CD4-positive, CD25-positive, alpha-beta regulatory T cell (primary cell): ENCODE results near the gene ZNF778. TPM values are rescaled to one million over a fixed set of nuclear protein-coding genes. Genes with fewer than 3 reads are reported as not detected.
"Not testable (repeated sequence)": the region's sequence is repeated elsewhere in the genome, so short reads cannot be mapped to it uniquely, and the experiment has no call there.

Source experiments
- ATAC-seq, 2 donors: fragments of 150-1000 bp; cut with Tn5 transposase; one replicate each; pipeline ENCODE4 v1.10.0; 2021; ENCODE audit warnings: low read depth in 2 of 2, moderate number of reproducible peaks in 2 of 2, moderate library complexity in 1 of 2
- DNase-seq, 3 donors: peaks; one replicate each; pipeline versions ENCODE4 v3.0.0 to v3.0.0-alpha.2; 2012 to 2022; ENCODE audit warnings: mixed read lengths in 1 of 3
- H3K27ac ChIP-seq: one replicate; pipeline ENCODE4 v1.7.0; 2013; ENCODE audit warnings: mild to moderate bottlenecking, low read length; ENCODE audit not compliant: insufficient read depth, poor library complexity, severe bottlenecking
- H3K27me3 ChIP-seq: one replicate; pipeline ENCODE4 v1.7.0; 2013; ENCODE audit warnings: low read length; ENCODE audit not compliant: control insufficient read depth, insufficient read depth
- H3K36me3 ChIP-seq: one replicate; pipeline ENCODE4 v1.7.0; 2013; ENCODE audit warnings: mild to moderate bottlenecking, low read length, moderate library complexity; ENCODE audit not compliant: control insufficient read depth, insufficient read depth
- H3K4me1 ChIP-seq: 2 replicates; pipeline ENCODE4 v1.7.0; 2013; ENCODE audit warnings: mild to moderate bottlenecking, low read length; ENCODE audit not compliant: insufficient read depth, control insufficient read depth, poor library complexity, severe bottlenecking
- H3K4me3 ChIP-seq: one replicate; pipeline ENCODE4 v1.7.0; 2013; ENCODE audit warnings: low read depth, mild to moderate bottlenecking, low read length, moderate library complexity
- H3K9me3 ChIP-seq, 2 experiments: 1 replicate in 1 of 2; 2 replicates in 1 of 2; pipeline ENCODE4 v1.7.0; 2013; ENCODE audit warnings: low read length in 2 of 2, mild to moderate bottlenecking in 1 of 2, moderate library complexity in 1 of 2; ENCODE audit not compliant: control insufficient read depth in 2 of 2
- H3K27ac Mint-ChIP-seq, 3 donors: one replicate each; pipeline ENCODE4 v1.8.0; 2020 to 2022; ENCODE audit warnings: mild to moderate bottlenecking in 3 of 3, mixed read lengths in 3 of 3, moderate library complexity in 2 of 3
- H3K27me3 Mint-ChIP-seq: one replicate; pipeline ENCODE4 v1.8.0; 2022; ENCODE audit warnings: mild to moderate bottlenecking, mixed read lengths
- H3K36me3 Mint-ChIP-seq: one replicate; pipeline ENCODE4 v1.8.0; 2020; ENCODE audit warnings: mixed read lengths
- H3K4me1 Mint-ChIP-seq, 4 donors: one replicate each; pipeline ENCODE4 v1.8.0; 2020 to 2022; ENCODE audit warnings: mixed read lengths in 4 of 4, mild to moderate bottlenecking in 1 of 4
- H3K4me3 Mint-ChIP-seq, 4 donors: one replicate each; pipeline ENCODE4 v1.8.0; 2020 to 2022; ENCODE audit warnings: mild to moderate bottlenecking in 4 of 4, mixed read lengths in 4 of 4, moderate library complexity in 3 of 4
- H3K9me3 Mint-ChIP-seq, 7 donors: one replicate each; pipeline ENCODE4 v1.8.0; 2020 to 2022; ENCODE audit warnings: mixed read lengths in 7 of 7, mild to moderate bottlenecking in 3 of 7, moderate library complexity in 2 of 7
- polyA plus RNA-seq, 4 donors: library from polyadenylated mRNA; unstranded; fragments of 300-500 nt; fragmentation: Illumina TruSeq; gene quantifications; one replicate each; pipeline ENCODE4 v1.2.3, GENCODE V29; 2021
- total RNA-seq: library from RNA; stranded (reverse); gene quantifications from one replicate; pipeline ENCODE4 v1.2.3, GENCODE V29; 2022

Gene ZNF778
- total and polyA plus RNA-seq, 5 donors from 2014 or later = 3.3 to 7.9 (median 4.5) TPM

GRCh38 chr16:89242795-89243200 lies 25.3 kb downstream of the ZNF778 start:
- no peaks in the 10 kb centered on the region for H3K36me3 Mint-ChIP-seq
- Histone ChIP-seq H3K36me3 (no peaks in the 10 kb centered on the region), H3K27me3 (no peaks in the 10 kb centered on the region), H3K4me3 (no peak overlapping the region), H3K9me3 (no peaks in the 10 kb centered on the region), H3K27ac (peak overlapping the region; percentile 5), H3K4me1 (peaks cover 15% of the 10 kb centered on the region)
- no peak for ATAC-seq
- no peak for DNase-seq
- H3K9me3 Mint-ChIP-seq = peaks cover 0 to 2% (median 0%) of the 10 kb centered on the region in 7 donors
- H3K4me1 Mint-ChIP-seq = peaks cover 6 to 35% (median 11%) of the 10 kb centered on the region in 4 donors
- H3K27ac Mint-ChIP-seq = peak overlapping the region in 2 of 3 donors; percentile 81 to 82
- peak overlapping the region in 3 of 4 donors; percentile 39 to 69 (median 46) for H3K4me3 Mint-ChIP-seq
- peaks cover 5% of the 10 kb centered on the region for H3K27me3 Mint-ChIP-seq

GRCh38 chr16:89243664-89244063 lies 26.2 kb downstream of the ZNF778 start:
- H3K9me3 Mint-ChIP-seq = no peaks in the 10 kb centered on the region
- H3K4me3 Mint-ChIP-seq = peak overlapping the region in 3 of 4 donors; percentile 29 to 78 (median 69)
- H3K4me3 ChIP-seq = no peak overlapping the region

DNA sequence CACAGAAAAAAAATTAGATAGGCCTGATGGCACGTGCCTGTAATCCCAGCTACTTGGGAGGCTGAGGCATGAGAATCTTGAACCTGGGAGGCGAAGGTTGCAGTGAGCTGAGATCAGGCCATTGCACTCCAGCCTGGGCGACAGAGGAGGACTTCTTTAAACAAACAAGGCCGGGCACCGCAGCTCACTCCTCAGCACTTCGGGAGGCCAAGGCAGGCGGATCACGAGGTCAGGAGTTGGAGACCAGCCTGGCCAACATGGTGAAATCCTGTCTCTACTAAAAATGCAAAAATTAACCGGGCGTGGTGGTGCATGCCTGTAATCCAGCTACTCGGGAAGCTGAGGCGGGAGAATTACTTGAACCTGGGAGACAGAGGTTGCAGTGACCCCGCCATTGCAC lies 26.8 kb downstream of the ZNF778 start:
- not testable (repeated sequence) for H3K27me3 ChIP-seq, H3K27me3 Mint-ChIP-seq, H3K9me3 ChIP-seq, ATAC-seq, DNase-seq, H3K4me3 ChIP-seq, H3K27ac ChIP-seq, H3K36me3 Mint-ChIP-seq, H3K36me3 ChIP-seq, H3K9me3 Mint-ChIP-seq
- Mint-ChIP-seq H3K4me3 (peak overlapping the region in 1 of 4 donors; percentile 69), H3K27ac (peak overlapping the region; percentile 62 to 82 (median 66)), H3K4me1 (peaks cover 6 to 35% (median 11%) of the 10 kb centered on the region in 4 donors)
- H3K4me1 ChIP-seq = peaks cover 19% of the 10 kb centered on the region

More at GRCh38 chr16:89243664-89244063, 26.2 kb downstream of the ZNF778 start:
- Mint-ChIP-seq H3K27me3 (peaks cover 5% of the 10 kb centered on the region), H3K4me1 (peaks cover 6 to 35% (median 11%) of the 10 kb centered on the region in 4 donors), H3K27ac (peak overlapping the region; percentile 62 to 82 (median 81)), H3K36me3 (no peaks in the 10 kb centered on the region)
- Histone ChIP-seq H3K36me3 (no peaks in the 10 kb centered on the region), H3K9me3 (no peaks in the 10 kb centered on the region), H3K27ac (no peak overlapping the region), H3K4me1 (peaks cover 19% of the 10 kb centered on the region), H3K27me3 (no peaks in the 10 kb centered on the region)
- ATAC-seq (no peak), DNase-seq (no peak)

DNA sequence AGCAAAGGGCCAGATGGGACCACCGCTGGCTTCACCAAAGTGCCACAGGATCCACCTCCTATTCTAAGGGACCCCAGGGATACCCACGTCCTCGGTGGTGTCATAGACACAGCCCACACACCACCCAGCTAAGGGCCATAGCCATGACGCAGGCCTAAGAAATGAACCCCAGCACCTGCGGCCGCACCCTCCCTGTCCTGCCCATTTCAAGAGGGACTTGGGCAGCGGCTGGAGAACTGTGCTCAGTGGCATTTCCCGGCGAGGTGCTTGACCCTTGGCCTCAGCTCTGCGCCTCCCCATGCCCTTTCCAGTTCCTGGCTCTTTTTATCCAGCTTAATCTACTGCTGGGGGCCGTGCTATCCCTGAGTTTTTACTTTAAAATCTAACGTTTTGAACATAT lies 27.3 kb downstream of the ZNF778 start:
- H3K4me1 Mint-ChIP-seq = peaks cover 6 to 35% (median 11%) of the 10 kb centered on the region in 4 donors
- H3K36me3 ChIP-seq = no peaks in the 10 kb centered on the region

GRCh38 chr16:89246383-89246902 lies 28.9 kb downstream of the ZNF778 start:
- Mint-ChIP-seq H3K27me3 (peaks cover 8% of the 10 kb centered on the region), H3K4me1 (peaks cover 2 to 30% (median 10%) of the 10 kb centered on the region in 4 donors), H3K36me3 (peaks cover 3% of the 10 kb centered on the region), H3K4me3 (peak overlapping the region; percentile 66 to 79 (median 70)), H3K9me3 (peaks cover 0 to 8% (median 3%) of the 10 kb centered on the region in 7 donors), H3K27ac (peak overlapping the region in 1 of 3 donors; percentile 71)
- Histone ChIP-seq H3K27me3 (no peaks in the 10 kb centered on the region), H3K4me1 (peaks cover 15% of the 10 kb centered on the region), H3K4me3 (no peak overlapping the region), H3K36me3 (no peaks in the 10 kb centered on the region), H3K27ac (no peak overlapping the region), H3K9me3 (peaks cover 6 to 10% of the 10 kb centered on the region in 2 experiments)
- no peak for ATAC-seq
- no peak for DNase-seq

More for the DNA sequence above, 27.3 kb downstream of the ZNF778 start:
- ATAC-seq (no peak), DNase-seq (no peak)
- Mint-ChIP-seq H3K4me3 (peak overlapping the region in 2 of 4 donors; percentile 54 to 69), H3K9me3 (peaks cover 0 to under 1% (median 0%) of the 10 kb centered on the region in 7 donors), H3K36me3 (no peaks in the 10 kb centered on the region), H3K27ac (peak overlapping the region in 1 of 3 donors; percentile 38), H3K27me3 (peaks cover 6% of the 10 kb centered on the region)
- H3K27me3 ChIP-seq = no peaks in the 10 kb centered on the region
- H3K9me3 ChIP-seq = peaks cover under 1 to 3% of the 10 kb centered on the region in 2 experiments
- no peak overlapping the region for H3K4me3 ChIP-seq
- no peak overlapping the region for H3K27ac ChIP-seq
- peaks cover 19% of the 10 kb centered on the region for H3K4me1 ChIP-seq

DNA sequence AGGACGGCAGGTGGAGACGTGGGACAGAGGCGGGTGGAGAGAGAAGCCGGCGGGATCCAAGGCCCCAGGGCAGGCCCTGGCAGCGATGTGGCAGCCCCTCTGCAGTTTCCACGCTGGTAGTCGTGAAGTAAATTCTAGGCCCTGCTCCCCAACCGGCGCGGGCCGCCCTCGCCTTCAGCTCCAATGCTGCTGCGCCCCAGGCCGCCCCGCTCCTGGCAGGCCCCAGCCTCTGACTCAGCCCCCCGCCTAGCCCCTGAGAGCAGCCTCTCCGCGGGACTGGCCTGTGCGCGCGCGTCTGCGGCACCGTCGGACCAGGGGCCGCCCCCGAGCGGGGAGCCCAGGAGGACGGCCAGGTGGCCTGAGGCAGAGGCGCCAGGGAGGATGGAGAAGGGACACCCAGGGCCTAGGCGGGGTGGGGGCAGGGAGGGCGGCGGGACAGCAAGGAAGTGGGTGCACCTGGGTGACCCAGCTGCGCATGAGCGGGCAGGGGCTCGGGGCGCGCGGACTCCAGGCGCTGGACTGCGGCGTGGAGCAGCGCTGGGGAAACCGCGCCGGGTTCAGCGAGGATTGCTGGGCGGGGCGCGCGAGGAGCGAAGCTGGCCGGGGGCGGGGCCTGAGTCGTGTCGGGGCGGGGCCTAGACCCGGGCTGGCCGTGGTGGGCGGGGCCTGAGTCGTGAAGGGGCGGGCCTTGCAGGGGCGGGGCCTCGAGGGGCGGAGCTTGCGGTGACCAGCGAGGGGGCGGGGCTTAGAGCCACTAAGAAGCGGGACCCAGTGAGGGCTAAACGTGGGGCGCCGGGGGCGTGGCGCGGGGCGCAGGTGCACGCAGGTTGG lies 29.6 kb downstream of the ZNF778 start:
- Histone ChIP-seq H3K4me3 (no peak overlapping the region), H3K4me1 (peaks cover 10% of the 10 kb centered on the region), H3K27me3 (no peaks in the 10 kb centered on the region), H3K27ac (peak overlapping the region; percentile 49), H3K9me3 (peaks cover 6 to 10% of the 10 kb centered on the region in 2 experiments), H3K36me3 (no peaks in the 10 kb centered on the region)
- H3K4me3 Mint-ChIP-seq = peak overlapping the region; percentile 73 to 88 (median 80)
- H3K4me1 Mint-ChIP-seq = peaks cover 0 to 29% (median 12%) of the 10 kb centered on the region in 4 donors
- peaks cover 3% of the 10 kb centered on the region for H3K36me3 Mint-ChIP-seq
- ATAC-seq = peak; percentile 88 to 89
- peaks cover 0 to 8% (median 3%) of the 10 kb centered on the region in 7 donors for H3K9me3 Mint-ChIP-seq
- peaks cover 13% of the 10 kb centered on the region for H3K27me3 Mint-ChIP-seq
- peak overlapping the region in 2 of 3 donors; percentile 14 to 71 for H3K27ac Mint-ChIP-seq
- DNase-seq = peak; percentile 87 to 92 (median 89)

GRCh38 chr16:89247734-89248075 lies 30.2 kb downstream of the ZNF778 start:
- not testable (repeated sequence) for ATAC-seq, H3K27ac ChIP-seq, H3K27me3 ChIP-seq, H3K36me3 ChIP-seq, H3K36me3 Mint-ChIP-seq, H3K9me3 ChIP-seq, H3K9me3 Mint-ChIP-seq, DNase-seq
- H3K4me1 Mint-ChIP-seq = peaks cover 0 to 26% (median 13%) of the 10 kb centered on the region in 4 donors
- Histone ChIP-seq H3K4me1 (peaks cover 10% of the 10 kb centered on the region), H3K4me3 (peak overlapping the region; percentile 55)
- H3K27me3 Mint-ChIP-seq = peaks cover 16% of the 10 kb centered on the region
- H3K4me3 Mint-ChIP-seq = peak overlapping the region; percentile 84 to 88 (median 85)
- peak overlapping the region in 1 of 3 donors; percentile 87 for H3K27ac Mint-ChIP-seq
